Spleen (tissue), 11 donors: ENCODE measurements around the gene SDHC. TPM values are rescaled to one million over a fixed set of nuclear protein-coding genes. Genes with fewer than 3 reads are reported as not detected.
"Not testable (repeated sequence)": the region's sequence is repeated elsewhere in the genome, so short reads cannot be mapped to it uniquely, and the experiment has no call there.

Source experiments
- DNase-seq: peaks from one replicate; pipeline ENCODE4 v3.0.0-alpha.2; 2020
- H3K27ac ChIP-seq, 8 donors: fragments of 200-600 bp; sonication (generic) in 7 of 8; 1 replicate in 4 of 8; 2 replicates in 4 of 8; pipeline versions ENCODE4 v1.5.0 to v1.8.0; 2016 to 2021; ENCODE audit warnings: inconsistent platforms in 4 of 8, mild to moderate bottlenecking in 4 of 8, moderate library complexity in 1 of 8
- H3K27me3 ChIP-seq, 7 donors: fragments of 200-600 bp; sonication (generic) in 6 of 7; replicated peaks in 1 of 7; 1 replicate in 4 of 7; 2 replicates in 3 of 7; pipeline versions ENCODE4 v1.5.0 to v1.8.0; 2016 to 2021; ENCODE audit warnings: inconsistent platforms in 3 of 7, mild to moderate bottlenecking in 1 of 7
- H3K36me3 ChIP-seq, 6 donors: fragments of 200-600 bp; sonication (generic) in 5 of 6; 1 replicate in 4 of 6; 2 replicates in 2 of 6; pipeline versions ENCODE4 v1.5.0 to v1.8.0; 2016 to 2021; ENCODE audit warnings: inconsistent platforms in 2 of 6
- H3K4me1 ChIP-seq, 6 donors: fragments of 200-600 bp; sonication (generic) in 5 of 6; 1 replicate in 3 of 6; 2 replicates in 3 of 6; pipeline versions ENCODE4 v1.5.0 to v1.8.0; 2016 to 2021; ENCODE audit warnings: inconsistent platforms in 3 of 6
- H3K4me3 ChIP-seq, 8 donors: fragments of 200-600 bp; sonication (generic) in 7 of 8; 1 replicate in 4 of 8; 2 replicates in 4 of 8; pipeline versions ENCODE4 v1.5.0 to v1.8.0; 2016 to 2021; ENCODE audit warnings: inconsistent platforms in 4 of 8, mild to moderate bottlenecking in 4 of 8, moderate library complexity in 2 of 8
- H3K9me3 ChIP-seq, 8 donors: fragments of 200-600 bp; sonication (generic) in 7 of 8; 1 replicate in 4 of 8; 2 replicates in 4 of 8; pipeline versions ENCODE4 v1.5.0 to v1.8.0; 2016 to 2021; ENCODE audit warnings: inconsistent platforms in 4 of 8
- POLR2A ChIP-seq, 3 donors: fragments of 450-650 bp; IDR thresholded peaks; one replicate each; pipeline ENCODE4 v1.5.1; 2017; ENCODE audit warnings: antibody characterized with exemption in 3 of 3, mild to moderate bottlenecking in 1 of 3
- POLR2AphosphoS5 ChIP-seq, 3 donors: sonication (generic); formaldehyde crosslinking; IDR thresholded peaks; one replicate each; pipeline ENCODE4 v1.5.1; 2017; ENCODE audit warnings: antibody characterized with exemption in 3 of 3
- WGBS, 5 donors: extraction: QIAGEN DNeasy Blood & Tissue Kit in 3 of 5; methylation state at CpG; one replicate each; pipeline versions ENCODE4 v1.1.5 to v1.1.7; 2013 to 2018; 5-methylcytosine and 5-hydroxymethylcytosine counted together
- intact Hi-C: fragments of 100-400 bp; cut with DNase I; formaldehyde crosslinking; loops from one replicate; pipeline ENCODE4 v1.15.0; 2023; ENCODE audit warnings: low total_unique reads
- polyA plus RNA-seq, 3 donors: library from polyadenylated mRNA; stranded (reverse); fragments of 200-250 nt; gene quantifications; one replicate each; pipeline ENCODE4 v1.2.1, GENCODE V29; 2013
- total RNA-seq, 7 donors: library from RNA; depleted of rRNA in 3 of 7; stranded (reverse); fragments of >200 nt in 3 of 7; fragmentation: NEBNext Ultra II Directional in 4 of 7; extraction: Animal tissue kit (Norgen Biotek cat#: 25700) in 4 of 7; gene quantifications; one replicate each; pipeline versions ENCODE4 v1.1.0 to v1.2.1, GENCODE V29; 2016 to 2021
- TF ChIP-seq, protein P1 (sequence below), 11 experiments: fragments of 200-600 bp in 7 of 11; fragments of 450-650 bp in 4 of 11; sonication (generic) in 4 of 11; IDR thresholded peaks in 8 of 11; conservative IDR thresholded peaks in 3 of 11; 1 replicate in 7 of 11; 2 replicates in 4 of 11; pipeline versions ENCODE4 v1.4.0 to v1.8.0; 2016 to 2021; ENCODE audit warnings: antibody characterized with exemption in 11 of 11, inconsistent platforms in 4 of 11, mild to moderate bottlenecking in 1 of 11
- donor health status: healthy with polysubstance abuse.
- donor health status: DM: no; HTN: no; CAD: no; lungs with moderate emphysema.
- donor health status: DM: no; HTN: no; CAD: no.
- donor health status: Bipolar disorder and iron deficiency.
- donor health status: healthy.
- donor health status: DM: no; HTN: no; CAD: no.
- donor health status: DM: yes; HTN: yes; CAD: no.

SDHC gene
- total and polyA plus RNA-seq, 10 donors, result 57.0 to 170 (median 133) TPM

DNA sequence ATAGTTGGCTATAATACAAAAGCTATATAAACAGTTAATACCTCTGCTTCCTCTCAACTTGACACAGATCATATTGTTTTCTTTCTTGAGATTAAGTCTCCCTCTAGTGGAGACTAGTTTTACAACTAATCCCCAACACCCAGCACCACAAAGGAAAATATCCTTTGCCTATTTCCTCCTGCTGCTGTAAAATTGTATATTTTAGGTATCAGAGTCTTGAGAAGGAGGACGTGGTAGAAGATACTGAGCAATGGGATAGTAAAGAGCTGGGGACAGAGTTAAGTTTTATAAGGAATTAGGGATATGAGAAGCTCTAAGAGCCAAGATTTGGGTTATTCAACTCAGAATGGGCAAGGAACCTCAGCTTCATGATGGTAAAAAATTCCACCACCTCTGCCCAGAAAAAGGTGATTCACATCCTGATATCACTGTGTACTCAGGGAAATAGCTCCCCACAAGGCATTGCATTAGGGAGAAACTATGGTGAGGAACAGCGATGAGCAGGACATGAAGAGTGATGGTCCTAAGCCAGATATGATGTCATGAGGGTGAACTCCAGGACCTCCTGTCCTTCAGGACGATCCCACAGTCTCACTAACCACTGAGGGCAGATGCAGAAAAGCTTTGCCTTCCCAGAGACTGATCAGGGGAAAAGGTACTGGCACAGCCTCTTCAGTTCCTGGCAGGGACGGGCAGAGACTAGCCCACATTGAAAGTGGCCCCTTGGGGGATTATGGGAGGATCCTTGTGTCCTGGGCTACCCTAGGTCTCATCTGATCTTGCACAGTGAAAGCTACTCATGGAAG, 68.2 kb downstream of the SDHC start:
- no peak for DNase-seq
- TF ChIP-seq, protein P1, sequence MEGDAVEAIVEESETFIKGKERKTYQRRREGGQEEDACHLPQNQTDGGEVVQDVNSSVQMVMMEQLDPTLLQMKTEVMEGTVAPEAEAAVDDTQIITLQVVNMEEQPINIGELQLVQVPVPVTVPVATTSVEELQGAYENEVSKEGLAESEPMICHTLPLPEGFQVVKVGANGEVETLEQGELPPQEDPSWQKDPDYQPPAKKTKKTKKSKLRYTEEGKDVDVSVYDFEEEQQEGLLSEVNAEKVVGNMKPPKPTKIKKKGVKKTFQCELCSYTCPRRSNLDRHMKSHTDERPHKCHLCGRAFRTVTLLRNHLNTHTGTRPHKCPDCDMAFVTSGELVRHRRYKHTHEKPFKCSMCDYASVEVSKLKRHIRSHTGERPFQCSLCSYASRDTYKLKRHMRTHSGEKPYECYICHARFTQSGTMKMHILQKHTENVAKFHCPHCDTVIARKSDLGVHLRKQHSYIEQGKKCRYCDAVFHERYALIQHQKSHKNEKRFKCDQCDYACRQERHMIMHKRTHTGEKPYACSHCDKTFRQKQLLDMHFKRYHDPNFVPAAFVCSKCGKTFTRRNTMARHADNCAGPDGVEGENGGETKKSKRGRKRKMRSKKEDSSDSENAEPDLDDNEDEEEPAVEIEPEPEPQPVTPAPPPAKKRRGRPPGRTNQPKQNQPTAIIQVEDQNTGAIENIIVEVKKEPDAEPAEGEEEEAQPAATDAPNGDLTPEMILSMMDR (IDR thresholded peaks at IDR 0.05 in 8 of 11, conservative IDR thresholded peaks at IDR 0.05 in 3 of 11), result peak; percentile 47 to 86 (median 74)
- TF ChIP-seq POLR2AphosphoS5 (IDR thresholded peaks at IDR 0.05), result peak in 1 of 3 donors; percentile 8
- TF ChIP-seq POLR2A (IDR thresholded peaks at IDR 0.05), result no peak
- intact Hi-C loops, result no loop called here
- Histone ChIP-seq H3K36me3 (no peaks in the 10 kb centered on the region), H3K27ac (peak overlapping the region in 2 of 8 donors; percentile 39 to 49), H3K9me3 (no peaks in the 10 kb centered on the region), H3K4me3 (no peak overlapping the region), H3K27me3 (no peaks in the 10 kb centered on the region), H3K4me1 (peaks cover 6 to 30% (median 21%) of the 10 kb centered on the region in 6 donors)
- 31 to 44% (median 39%) methylated on average over 4 of the region's 4 CpGs for WGBS, 5 donors

DNA sequence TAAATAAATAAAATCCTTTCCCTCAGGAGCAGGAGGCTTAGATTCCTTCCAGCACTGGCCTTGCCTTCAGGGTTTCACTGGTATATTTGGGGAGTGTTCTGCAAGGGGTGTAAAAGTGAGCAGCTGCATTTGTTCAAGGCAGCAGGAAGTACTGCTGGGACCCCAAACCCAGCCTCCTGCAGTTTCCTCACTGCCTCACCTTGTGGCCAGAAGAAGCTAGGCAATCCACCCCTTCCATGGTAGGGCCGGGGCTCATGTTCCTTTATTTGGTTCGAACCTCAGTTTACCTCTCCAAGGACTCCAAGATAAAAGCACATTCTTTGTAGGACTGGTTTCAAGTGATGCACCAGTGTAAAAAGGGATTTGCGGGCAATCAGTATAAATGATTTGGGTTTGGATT, 74.5 kb downstream of the SDHC start:
- Histone ChIP-seq H3K9me3 (no peaks in the 10 kb centered on the region), H3K27ac (peak overlapping the region in 7 of 8 donors; percentile 20 to 96 (median 95)), H3K4me3 (no peak overlapping the region), H3K36me3 (no peaks in the 10 kb centered on the region), H3K4me1 (peaks cover 13 to 37% (median 25%) of the 10 kb centered on the region in 6 donors), H3K27me3 (no peaks in the 10 kb centered on the region)
- 81 to 89% (median 85%) methylated on average over 3 of the region's 3 CpGs for WGBS, 5 donors
- intact Hi-C loops, result no loop called here
- no peak for TF ChIP-seq POLR2AphosphoS5 (IDR thresholded peaks at IDR 0.05)
- no peak for TF ChIP-seq POLR2A (IDR thresholded peaks at IDR 0.05)
- no peak for DNase-seq

DNA sequence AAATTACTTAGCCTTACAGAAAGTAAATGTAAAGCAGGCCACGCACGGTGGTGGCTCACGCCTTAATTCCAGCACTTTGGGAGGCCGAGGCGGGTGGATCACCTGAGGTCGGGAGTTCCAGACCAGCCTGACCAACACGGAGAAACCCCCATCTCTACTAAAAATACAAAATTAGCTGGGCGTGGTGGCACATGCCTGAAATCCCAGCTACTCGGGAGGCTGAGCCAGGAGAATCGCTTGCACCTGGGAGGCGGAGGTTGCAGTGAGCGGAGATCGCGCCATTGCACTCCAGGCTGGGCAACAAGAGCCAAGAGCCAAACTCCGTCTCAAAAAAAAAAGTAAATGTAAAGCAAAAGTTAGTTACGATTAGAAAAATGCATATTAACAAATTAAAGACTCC, 75.0 kb downstream of the SDHC start:
- H3K36me3 ChIP-seq, H3K27me3 ChIP-seq, intact Hi-C loops, H3K9me3 ChIP-seq: not testable (repeated sequence)
- Histone ChIP-seq H3K27ac (peak overlapping the region; percentile 83 to 96 (median 94)), H3K4me3 (peak overlapping the region in 7 of 8 donors; percentile 10 to 79 (median 51)), H3K4me1 (peaks cover 13 to 37% (median 25%) of the 10 kb centered on the region in 6 donors)
- WGBS, 5 donors, result 81 to 86% (median 83%) methylated on average over 16 of the region's 16 CpGs
- peak; percentile 82 for DNase-seq

DNA sequence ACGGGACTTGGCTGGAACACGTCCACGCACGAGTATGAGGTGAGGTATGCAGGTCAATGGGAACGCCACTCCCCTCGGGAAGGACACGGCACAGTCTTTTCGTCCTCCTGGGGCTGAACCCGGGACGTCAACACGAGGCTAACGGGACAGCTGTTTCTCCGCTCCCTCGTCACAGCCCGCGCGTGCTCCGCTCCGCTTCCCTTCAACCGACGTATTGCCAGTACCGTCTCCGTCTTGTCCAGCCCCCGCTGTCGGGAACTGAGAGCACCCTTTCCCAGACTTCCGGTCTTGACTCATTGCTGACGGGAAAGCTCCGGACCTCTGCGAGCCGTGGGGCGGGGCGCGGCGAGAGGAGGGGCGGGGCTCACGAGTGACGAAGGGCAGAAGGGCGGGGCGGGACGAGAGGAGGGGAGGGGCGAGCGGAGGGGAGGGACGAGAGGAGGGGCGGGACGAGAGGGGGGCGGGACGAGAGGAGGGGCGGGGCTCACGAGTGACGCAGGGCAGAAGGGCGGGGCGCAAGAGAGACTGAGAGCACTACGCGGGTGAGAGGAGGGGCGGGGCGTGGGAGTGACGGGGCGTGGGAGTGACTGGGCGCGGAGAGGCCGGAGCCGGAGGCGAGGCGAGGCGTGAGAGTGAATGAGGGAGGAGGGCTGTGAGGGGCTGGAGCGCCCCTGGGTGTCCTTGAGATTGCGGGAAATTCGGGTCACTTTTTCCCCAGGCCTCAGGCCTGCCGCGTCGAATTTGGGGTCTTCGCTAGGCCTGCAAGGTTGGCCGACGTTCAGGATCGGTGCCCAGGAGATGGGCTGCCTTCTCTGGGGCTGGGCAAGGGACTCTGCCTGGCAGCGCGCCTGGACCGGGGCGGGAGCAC, 75.7 kb downstream of the SDHC start:
- 1 to 2% (median 1%) methylated on average over 65 to 78 of the region's 79 CpGs for WGBS, 5 donors
- intact Hi-C loops, result no loop called here
- no peaks in the 10 kb centered on the region for H3K27me3 ChIP-seq
- peak overlapping the region; percentile 45 to 79 (median 52) for H3K4me3 ChIP-seq
- TF ChIP-seq POLR2A (IDR thresholded peaks at IDR 0.05) (peak; percentile 67 to 87 (median 81)), POLR2AphosphoS5 (IDR thresholded peaks at IDR 0.05) (peak; percentile 98 to 99 (median 98))
- TF ChIP-seq, protein P1 (IDR thresholded peaks at IDR 0.05 in 8 of 11, conservative IDR thresholded peaks at IDR 0.05 in 3 of 11), result peak in 1 of 11 experiments; percentile 7
- DNase-seq, result peak; percentile 99
- no peaks in the 10 kb centered on the region for H3K9me3 ChIP-seq
- peak overlapping the region; percentile 83 to 96 (median 94) for H3K27ac ChIP-seq
- H3K36me3 ChIP-seq, result no peaks in the 10 kb centered on the region
- peaks cover 13 to 37% (median 25%) of the 10 kb centered on the region in 6 donors for H3K4me1 ChIP-seq

DNA sequence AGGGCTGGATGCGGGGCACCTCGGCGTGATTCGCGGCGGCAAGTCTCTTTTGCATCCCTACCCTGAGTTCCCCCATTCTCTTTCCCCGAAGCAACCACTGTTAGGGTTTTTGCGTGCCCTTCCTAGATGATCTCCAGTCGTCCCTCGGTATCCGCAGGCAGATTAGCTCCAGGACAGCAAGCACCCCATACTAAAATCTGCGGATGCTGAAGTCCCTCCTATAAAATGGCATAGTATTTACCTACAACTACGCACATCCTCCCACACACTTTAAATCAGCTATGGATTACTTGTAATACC, 76.3 kb downstream of the SDHC start:
- no peaks in the 10 kb centered on the region for H3K9me3 ChIP-seq
- WGBS, 5 donors, result 6 to 15% (median 8%) methylated on average over 13 of the region's 13 CpGs
- peak overlapping the region; percentile 45 to 79 (median 52) for H3K4me3 ChIP-seq
- H3K27me3 ChIP-seq, result no peaks in the 10 kb centered on the region
- no peak for DNase-seq
- H3K36me3 ChIP-seq, result no peaks in the 10 kb centered on the region
- TF ChIP-seq POLR2AphosphoS5 (IDR thresholded peaks at IDR 0.05) (no peak), POLR2A (IDR thresholded peaks at IDR 0.05) (no peak)
- TF ChIP-seq, protein P1 (IDR thresholded peaks at IDR 0.05 in 8 of 11, conservative IDR thresholded peaks at IDR 0.05 in 3 of 11), result no peak
- H3K27ac ChIP-seq, result peak overlapping the region; percentile 73 to 96 (median 88)
- H3K4me1 ChIP-seq, result peaks cover 13 to 37% (median 25%) of the 10 kb centered on the region in 6 donors
- intact Hi-C loops, result no loop called here

DNA sequence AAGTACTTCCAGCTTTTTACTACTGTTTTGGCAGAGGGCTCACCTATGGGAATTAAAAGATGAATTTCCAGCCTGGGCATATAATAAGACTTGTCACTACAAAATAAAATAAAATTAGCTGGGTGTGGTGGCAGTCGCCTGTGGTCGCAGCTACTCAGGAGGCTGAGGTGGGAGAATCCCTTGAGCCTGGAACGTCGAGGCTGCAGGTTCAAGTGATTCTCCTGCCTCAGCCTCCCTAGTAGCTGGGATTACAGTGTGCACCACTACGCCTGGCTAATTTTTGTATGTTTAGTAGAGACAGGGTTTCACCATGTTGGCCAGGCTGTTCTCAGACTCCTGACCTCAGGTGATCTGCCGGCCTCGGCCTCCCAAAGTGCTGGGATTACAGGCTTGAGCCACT, 77.0 kb downstream of the SDHC start:
- H3K9me3 ChIP-seq, H3K27ac ChIP-seq, H3K36me3 ChIP-seq, intact Hi-C loops, DNase-seq, H3K27me3 ChIP-seq: not testable (repeated sequence)
- Histone ChIP-seq H3K4me1 (peaks cover 13 to 36% (median 25%) of the 10 kb centered on the region in 6 donors), H3K4me3 (peak overlapping the region in 1 of 8 donors; percentile 79)
- 93 to 98% (median 95%) methylated on average over 6 to 7 of the region's 7 CpGs for WGBS, 5 donors
